H9 (cell line): Measurements from ENCODE around the gene SLC9A9. TPM values are rescaled to one million over a fixed set of nuclear protein-coding genes. Genes with fewer than 3 reads are reported as not detected.

Experiments
- DNase-seq: peaks from one replicate; pipeline ENCODE4 v3.0.0-alpha.2; 2017
- H2AFZ ChIP-seq: one replicate; pipeline ENCODE4 v1.6.1; 2013; ENCODE audit warnings: mild to moderate bottlenecking, low read length, control low read depth, moderate library complexity
- H2AK5ac ChIP-seq: 2 replicates; pipeline ENCODE4 v1.6.1; 2013; ENCODE audit warnings: low read length, control low read depth, mixed read lengths; ENCODE audit not compliant: insufficient read length
- H2BK120ac ChIP-seq: one replicate; pipeline ENCODE4 v1.6.1; 2013; ENCODE audit warnings: low read depth, mild to moderate bottlenecking, low read length, control low read depth, inconsistent platforms; ENCODE audit not compliant: poor library complexity, severe bottlenecking
- H2BK12ac ChIP-seq: 2 replicates; pipeline ENCODE4 v1.6.1; 2013; ENCODE audit warnings: low read length, control low read depth, mixed read lengths, low read depth; ENCODE audit not compliant: insufficient read length
- H2BK15ac ChIP-seq: 2 replicates; pipeline ENCODE4 v1.6.1; 2013; ENCODE audit warnings: low read depth, low read length, control low read depth
- H2BK20ac ChIP-seq: one replicate; pipeline ENCODE4 v1.6.1; 2013; ENCODE audit warnings: low read depth, mild to moderate bottlenecking, low read length, control low read depth, inconsistent platforms; ENCODE audit not compliant: poor library complexity, severe bottlenecking
- H2BK5ac ChIP-seq: 2 replicates; pipeline ENCODE4 v1.6.1; 2013; ENCODE audit warnings: low read length, control low read depth, mixed read lengths; ENCODE audit not compliant: insufficient read length
- H3K14ac ChIP-seq: 2 replicates; pipeline ENCODE4 v1.6.1; 2013; ENCODE audit warnings: low read length, control low read depth; ENCODE audit not compliant: insufficient read depth
- H3K18ac ChIP-seq: 2 replicates; pipeline ENCODE4 v1.6.1; 2013; ENCODE audit warnings: low read depth, mild to moderate bottlenecking, mixed read lengths, low read length, control low read depth; ENCODE audit not compliant: insufficient read length
- H3K23ac ChIP-seq: 2 replicates; pipeline ENCODE4 v1.6.1; 2013; ENCODE audit warnings: low read length, control low read depth, mixed read lengths, low read depth; ENCODE audit not compliant: insufficient read length
- H3K23me2 ChIP-seq: 2 replicates; pipeline ENCODE4 v1.6.1; 2013; ENCODE audit warnings: low read depth, mild to moderate bottlenecking, mixed read lengths, low read length, control low read depth; ENCODE audit not compliant: insufficient read length, poor library complexity, severe bottlenecking
- H3K27ac ChIP-seq: 2 replicates; pipeline ENCODE4 v1.5.1; 2013; ENCODE audit warnings: low read length, control low read depth, mixed read lengths, low read depth; ENCODE audit not compliant: insufficient read length
- H3K27me3 ChIP-seq: 2 replicates; pipeline ENCODE4 v1.6.1; 2013; ENCODE audit warnings: low read length, control low read depth, inconsistent platforms; ENCODE audit not compliant: insufficient read depth
- H3K4ac ChIP-seq: 2 replicates; pipeline ENCODE4 v1.6.1; 2013; ENCODE audit warnings: low read depth, mild to moderate bottlenecking, control low read depth, inconsistent platforms, low read length, moderate library complexity
- H3K4me1 ChIP-seq: 2 replicates; pipeline ENCODE4 v1.6.1; 2013; ENCODE audit warnings: low read length, control low read depth, inconsistent platforms; ENCODE audit not compliant: insufficient read depth
- H3K4me2 ChIP-seq: 2 replicates; pipeline ENCODE4 v1.6.1; 2013; ENCODE audit warnings: low read length, control low read depth, mixed read lengths; ENCODE audit not compliant: insufficient read length, insufficient read depth
- H3K56ac ChIP-seq: 2 replicates; pipeline ENCODE4 v1.6.1; 2013; ENCODE audit warnings: low read depth, mild to moderate bottlenecking, mixed read lengths, low read length, control low read depth; ENCODE audit not compliant: insufficient read length
- H3K79me1 ChIP-seq: 2 replicates; pipeline ENCODE4 v1.6.1; 2013; ENCODE audit warnings: low read depth, mild to moderate bottlenecking, moderate library complexity, low read length, control low read depth, inconsistent platforms; ENCODE audit not compliant: insufficient read depth, poor library complexity, severe bottlenecking
- H3K79me2 ChIP-seq: 2 replicates; pipeline ENCODE4 v1.6.1; 2013; ENCODE audit warnings: low read length, control low read depth, inconsistent platforms; ENCODE audit not compliant: insufficient read depth
- H3K9ac ChIP-seq: 2 replicates; pipeline ENCODE4 v1.6.1; 2013; ENCODE audit warnings: low read length, control low read depth, mixed read lengths; ENCODE audit not compliant: insufficient read length; ENCODE audit errors: extremely low read depth
- H3K9me3 ChIP-seq: one replicate; pipeline ENCODE4 v1.6.1; 2013; ENCODE audit warnings: low read depth, low read length, inconsistent platforms; ENCODE audit not compliant: control insufficient read depth
- H3T11ph ChIP-seq: one replicate; pipeline ENCODE4 v1.6.1; 2013; ENCODE audit warnings: mild to moderate bottlenecking, low read length, control low read depth, inconsistent platforms
- H4K20me1 ChIP-seq: one replicate; pipeline ENCODE4 v1.6.1; 2013; ENCODE audit not compliant: control insufficient read depth, insufficient read length, insufficient read depth
- H4K5ac ChIP-seq: 2 replicates; pipeline ENCODE4 v1.6.1; 2013; ENCODE audit warnings: low read depth, mild to moderate bottlenecking, mixed read lengths, low read length, control low read depth; ENCODE audit not compliant: insufficient read length
- H4K8ac ChIP-seq: replicated peaks from 2 replicates; pipeline ENCODE4 v1.6.1; 2013; ENCODE audit warnings: low read length, control low read depth, mixed read lengths, low read depth; ENCODE audit not compliant: insufficient read length
- H4K91ac ChIP-seq: 2 replicates; pipeline ENCODE4 v1.6.1; 2013; ENCODE audit warnings: low read depth, mild to moderate bottlenecking, moderate library complexity, mixed read lengths, low read length, control low read depth; ENCODE audit not compliant: insufficient read length
- H3K27ac Mint-ChIP-seq, 3 experiments: 2 replicates in 2 of 3; 3 replicates in 1 of 3; pipeline ENCODE4 v1.8.0; 2020 to 2021; ENCODE audit warnings: mixed read lengths in 3 of 3, mild to moderate bottlenecking in 1 of 3, moderate library complexity in 1 of 3
- H3K27me3 Mint-ChIP-seq: 2 replicates; pipeline ENCODE4 v1.8.0; 2021; ENCODE audit warnings: low read depth, mild to moderate bottlenecking, moderate library complexity, mixed read lengths
- H3K36me3 Mint-ChIP-seq, 3 experiments: 2 replicates in 2 of 3; 3 replicates in 1 of 3; pipeline ENCODE4 v1.8.0; 2020 to 2021; ENCODE audit warnings: low read depth in 3 of 3, mixed read lengths in 3 of 3; ENCODE audit not compliant: insufficient read depth in 1 of 3
- H3K4me1 Mint-ChIP-seq, 2 experiments: 2 replicates each; pipeline ENCODE4 v1.8.0; 2020; ENCODE audit warnings: mixed read lengths in 2 of 2
- H3K4me3 Mint-ChIP-seq, 2 experiments: 2 replicates in 1 of 2; 3 replicates in 1 of 2; pipeline ENCODE4 v1.8.0; 2020 to 2021; ENCODE audit warnings: mild to moderate bottlenecking in 2 of 2, mixed read lengths in 2 of 2, moderate library complexity in 1 of 2
- H3K9me3 Mint-ChIP-seq, 2 experiments: 2 replicates in 1 of 2; 3 replicates in 1 of 2; pipeline ENCODE4 v1.8.0; 2020; ENCODE audit warnings: mild to moderate bottlenecking in 2 of 2, mixed read lengths in 2 of 2, moderate library complexity in 1 of 2
- CTCF ChIP-seq: fragments of 200-600 bp; sonication (generic); conservative IDR thresholded peaks from 3 replicates; pipeline ENCODE4 v1.8.0; 2021; ENCODE audit warnings: antibody characterized with exemption, mild to moderate bottlenecking
- WGBS: extraction: QIAGEN DNeasy Blood & Tissue Kit; methylation state at CpG from one replicate; pipeline ENCODE4 v1.1.7; 2013; ENCODE audit warnings: missing lambda C conversion rate, low lambda C conversion rate, mixed read lengths; ENCODE audit not compliant: insufficient read length; ENCODE audit errors: extremely low coverage; 5-methylcytosine and 5-hydroxymethylcytosine counted together
- total RNA-seq: library from RNA; stranded (reverse); gene quantifications from 2 replicates; pipeline ENCODE4 v1.2.1, GENCODE V29; 2021

SLC9A9 gene
- total RNA-seq, 1 experiment from 2014 or later = 0.35 TPM

- peaks cover 0 to 5% of the 10 kb centered on the region in 2 experiments; a peak in 2 of 4 replicates for H3K4me1 Mint-ChIP-seq
- H3T11ph ChIP-seq = no peak overlapping the region
- no peak for DNase-seq
- no CpG with 5 or more reads among the region's 2 CpGs for WGBS
- no peaks in the 10 kb centered on the region for H3K9me3 ChIP-seq
- H3K4me1 ChIP-seq = no peaks in the 10 kb centered on the region
- no peak overlapping the region for H2AK5ac ChIP-seq
- no peak overlapping the region for H4K91ac ChIP-seq
- no peaks in the 10 kb centered on the region for H3K27me3 ChIP-seq
- no peaks in the 10 kb centered on the region for H3K79me2 ChIP-seq
- no peak overlapping the region for H2BK5ac ChIP-seq
- H3K27me3 Mint-ChIP-seq = no peaks in the 10 kb centered on the region
- H3K27ac Mint-ChIP-seq = peak overlapping the region in 1 of 3 experiments; percentile 68; a peak in 1 of 7 replicates
- H3K79me1 ChIP-seq = no peaks in the 10 kb centered on the region
- no peak overlapping the region for H2BK12ac ChIP-seq
- no peak overlapping the region for H3K56ac ChIP-seq
- H3K27ac ChIP-seq = no peak overlapping the region
- no peak overlapping the region for H3K4me2 ChIP-seq
- H3K14ac ChIP-seq = no peak overlapping the region
- no peak overlapping the region for H4K8ac ChIP-seq
- no peak overlapping the region for H2BK15ac ChIP-seq
- H3K9me3 Mint-ChIP-seq = peaks cover 0 to 2% of the 10 kb centered on the region in 2 experiments; a peak in 1 of 5 replicates
- H3K9ac ChIP-seq = no peak overlapping the region
- no peak overlapping the region for H2BK120ac ChIP-seq
- H4K5ac ChIP-seq = no peak overlapping the region
- no peak overlapping the region for H3K4me3 Mint-ChIP-seq
- H3K36me3 Mint-ChIP-seq = no peaks in the 10 kb centered on the region
- no peak overlapping the region for H3K23ac ChIP-seq
- no peak overlapping the region for H2BK20ac ChIP-seq
- no peak for TF ChIP-seq CTCF
- no peaks in the 10 kb centered on the region for H4K20me1 ChIP-seq
- H2AFZ ChIP-seq = no peak overlapping the region
- H3K4ac ChIP-seq = no peak overlapping the region
- H3K23me2 ChIP-seq = no peaks in the 10 kb centered on the region
- H3K18ac ChIP-seq = no peak overlapping the region
Observed at GRCh38 chr3:143339451-143339850, 508.8 kb downstream of the SLC9A9 start.
